NCI-H187 treated with DMSO at 0.1 percent for 48 hours (cell line): ENCODE measurements around the gene CEMIP.
"Not testable (repeated sequence)": the region's sequence is repeated elsewhere in the genome, so short reads cannot be mapped to it uniquely, and the experiment has no call there.

Source experiments
- DNase-seq: peaks from one replicate; lab custom pipeline; 2025; lab: John Stamatoyannopoulos, UW

Gene CEMIP

GRCh38 chr15:80758130-80758745 is 20.9 kb upstream of the CEMIP start:
- DNase-seq: no peak

DNA sequence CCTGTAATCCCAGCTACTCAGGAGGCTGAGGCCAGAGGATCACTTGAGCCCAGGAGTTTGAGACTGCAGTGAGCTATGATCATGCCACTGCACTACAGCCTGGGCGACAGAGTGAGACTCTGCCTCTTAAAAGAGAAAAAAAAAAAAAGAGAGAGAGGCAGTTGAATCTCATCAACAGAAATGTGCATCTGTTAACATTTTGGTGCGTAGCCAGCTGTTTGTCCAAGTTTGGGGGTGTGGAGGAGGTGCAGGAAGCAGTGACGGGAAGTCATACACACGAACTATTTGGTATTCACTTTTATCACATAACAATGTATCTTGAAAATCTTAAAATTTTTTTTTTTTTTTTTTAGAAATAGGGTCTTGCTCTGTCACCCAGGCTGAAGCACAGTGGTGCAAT is 18.2 kb upstream of the CEMIP start:
- DNase-seq: no peak

DNA sequence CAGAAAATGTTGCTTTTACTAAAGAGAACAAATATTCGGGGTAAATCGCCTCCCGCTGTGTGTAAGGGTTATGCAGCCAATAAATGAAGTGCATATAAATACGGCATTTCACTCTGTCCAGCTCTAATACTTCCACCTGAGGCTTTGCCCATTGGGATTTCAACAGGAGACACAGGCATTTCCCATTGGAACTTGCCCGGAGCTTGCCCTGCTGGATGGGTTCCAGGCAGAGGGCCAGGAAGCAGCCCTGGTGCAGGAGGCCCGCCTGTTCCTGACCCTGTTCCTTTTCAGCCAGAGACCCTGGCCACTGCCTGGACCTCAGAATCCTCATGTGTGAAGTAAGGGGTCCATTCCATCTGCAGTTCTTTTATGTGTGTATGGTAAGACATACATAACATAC is 17.4 kb upstream of the CEMIP start:
- no peak for DNase-seq

DNA sequence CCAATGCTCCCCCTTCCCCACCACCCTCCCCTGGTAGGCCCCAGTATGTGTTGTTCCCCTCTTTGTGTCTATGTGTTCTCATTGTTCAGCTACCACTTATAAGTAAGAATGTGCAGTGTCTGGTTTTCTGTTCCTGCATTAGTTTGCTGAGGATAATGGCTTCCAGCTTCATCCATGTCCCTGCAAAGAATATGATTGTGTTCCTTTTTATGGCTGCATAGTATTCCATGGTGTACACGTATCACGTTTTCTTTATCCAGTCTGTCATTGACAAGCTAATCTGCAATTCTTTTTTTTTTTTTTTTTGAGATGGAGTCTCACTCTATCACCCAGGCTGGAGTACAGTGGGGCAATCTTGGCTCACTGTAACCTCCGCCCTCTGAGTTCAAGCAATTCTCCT is 15.9 kb upstream of the CEMIP start:
- DNase-seq: not testable (repeated sequence)

DNA sequence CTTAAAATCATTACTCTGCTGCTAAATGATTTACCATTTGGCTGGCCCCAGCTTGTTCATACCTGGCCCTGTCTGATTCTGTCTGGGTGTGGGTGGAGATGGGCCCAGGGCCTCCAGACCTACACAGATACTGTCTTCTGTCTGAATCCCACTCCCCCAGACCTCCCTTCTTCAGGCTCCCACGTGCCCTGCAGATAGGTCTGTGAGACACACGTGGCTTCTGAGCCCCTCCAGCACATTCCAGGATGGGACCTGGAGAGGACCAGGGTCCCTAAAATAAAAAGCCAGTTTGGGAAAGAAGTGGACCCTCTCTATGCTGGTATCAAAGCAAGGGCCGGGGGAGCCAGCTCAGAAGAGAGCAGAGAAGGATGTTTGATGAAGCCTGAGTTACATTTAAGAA is 14.6 kb upstream of the CEMIP start:
- DNase-seq: no peak

GRCh38 chr15:80766275-80766674 is 12.9 kb upstream of the CEMIP start:
- no peak for DNase-seq

GRCh38 chr15:80768158-80768557 is 11.0 kb upstream of the CEMIP start:
- no peak for DNase-seq

GRCh38 chr15:80769153-80769828 is 9.9 kb upstream of the CEMIP start:
- DNase-seq: no peak

DNA sequence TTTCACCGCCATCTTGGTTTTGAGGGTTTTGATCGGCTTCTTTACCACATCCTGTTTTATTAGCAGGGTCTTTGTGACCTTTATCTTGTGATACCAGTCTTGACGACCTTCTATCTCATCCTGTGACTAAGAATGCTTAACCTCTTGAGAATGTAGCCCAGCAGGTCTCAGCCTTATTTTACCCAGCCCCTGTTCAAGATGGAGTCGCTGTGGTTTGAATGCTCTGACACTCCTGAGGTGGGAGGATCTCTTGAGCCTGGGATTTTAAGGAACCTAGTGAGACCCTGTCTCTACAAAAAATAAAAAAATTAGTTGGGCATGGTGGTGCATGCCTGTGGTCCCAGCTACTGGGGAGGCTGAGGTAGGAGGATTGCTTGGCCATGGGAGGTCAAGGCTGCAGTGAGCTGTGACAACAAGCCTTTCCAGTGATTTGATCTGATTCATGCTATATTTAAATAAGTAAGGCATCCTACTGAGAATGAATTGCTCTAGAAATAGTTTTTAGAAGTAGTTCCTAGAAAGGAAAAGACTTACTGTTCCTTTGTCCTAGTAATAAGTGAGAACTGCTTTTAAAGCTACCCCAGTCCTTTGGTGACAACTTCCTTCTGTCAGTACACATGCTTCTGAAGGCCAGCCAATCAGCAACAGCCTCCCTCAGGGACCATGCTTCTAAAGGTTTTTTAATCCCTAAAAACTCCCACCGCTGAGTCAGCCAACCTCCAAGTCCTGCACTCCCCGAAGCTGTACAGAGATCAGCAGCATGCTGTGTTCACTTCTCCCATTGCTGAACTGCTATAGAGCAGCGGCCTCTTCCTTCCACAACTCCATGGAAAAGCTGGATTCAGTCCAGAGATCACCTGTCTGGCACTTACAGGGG is 9.1 kb upstream of the CEMIP start:
- no peak for DNase-seq

DNA sequence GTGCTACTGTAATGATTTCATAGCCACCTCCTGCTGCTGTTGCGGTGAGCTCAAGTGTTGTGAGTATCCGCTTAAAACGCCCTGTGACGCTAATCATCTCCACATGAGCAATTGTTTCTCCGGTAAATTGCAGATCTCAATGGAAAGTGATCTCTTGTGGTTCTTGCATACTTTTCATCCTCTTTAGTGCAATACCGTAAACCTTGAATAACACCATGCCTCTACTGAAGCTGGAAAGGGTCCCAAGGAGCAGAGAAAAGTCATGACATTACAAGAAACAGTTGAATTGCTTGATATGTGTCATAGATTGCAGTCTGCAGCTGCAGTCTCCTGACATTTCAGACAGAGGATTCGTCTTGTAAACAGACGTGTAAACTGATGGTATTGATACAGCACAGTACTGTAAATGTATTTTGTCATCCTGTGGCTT is 6.0 kb upstream of the CEMIP start:
- no peak for DNase-seq

DNA sequence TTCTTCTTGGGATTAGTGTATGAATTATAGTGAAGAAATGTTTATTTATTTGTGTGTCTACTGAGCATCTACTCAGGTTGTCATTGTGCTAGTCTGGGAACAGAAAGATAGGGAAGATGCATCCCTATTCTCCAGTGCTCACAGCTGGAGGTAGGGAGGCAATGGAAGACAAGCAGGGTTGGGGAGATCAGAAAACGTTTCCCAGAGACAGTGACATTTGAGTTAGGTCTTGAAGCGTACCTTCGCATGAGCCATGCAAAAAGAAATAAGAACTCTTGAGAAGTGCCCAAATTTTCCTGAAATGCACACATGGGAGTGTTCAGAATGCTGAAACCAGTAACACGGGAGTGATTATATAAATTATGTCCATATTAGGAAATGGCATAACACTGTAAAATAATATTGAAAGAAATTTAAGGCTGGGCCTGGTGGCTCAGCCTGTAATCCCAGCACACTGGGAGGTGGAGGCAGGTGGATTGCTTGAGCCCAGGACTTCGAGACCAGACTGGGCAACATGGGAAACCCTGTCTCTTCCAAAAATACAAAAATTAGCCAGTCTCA is 5.3 kb upstream of the CEMIP start:
- DNase-seq: no peak

GRCh38 chr15:80774486-80774885 is 4.7 kb upstream of the CEMIP start:
- DNase-seq: no peak

GRCh38 chr15:80775338-80775737 is 3.8 kb upstream of the CEMIP start:
- DNase-seq: no peak

DNA sequence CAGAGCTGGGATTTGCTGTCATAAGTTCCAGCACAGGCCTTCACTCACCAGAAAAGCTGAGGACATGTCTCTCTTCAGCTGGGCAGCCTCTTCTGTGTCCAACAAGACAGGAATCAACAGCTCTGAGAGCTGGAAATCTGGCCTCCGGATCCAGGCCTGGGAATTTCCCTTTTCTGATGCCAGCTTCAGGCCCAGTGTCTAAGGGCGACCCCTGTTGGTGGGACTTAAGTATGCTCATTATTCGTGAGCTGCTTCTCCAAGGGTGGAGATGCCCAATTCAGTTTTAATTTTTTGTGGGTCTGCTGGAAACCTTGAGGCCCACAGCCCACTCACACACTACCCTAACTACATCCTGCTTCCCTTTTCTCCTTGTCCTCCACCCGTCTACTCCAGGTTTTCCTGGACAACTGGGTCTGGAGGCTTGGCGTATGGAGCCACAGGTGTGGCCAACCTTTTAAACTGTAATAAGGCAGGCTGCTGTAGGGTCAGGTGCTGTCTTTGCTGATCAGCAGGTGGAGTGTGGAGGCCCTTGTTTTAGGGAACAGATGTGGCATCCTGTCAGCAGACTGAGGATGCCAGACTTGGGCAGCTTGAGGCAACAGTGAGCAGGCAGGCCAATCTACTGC is 2.6 kb upstream of the CEMIP start:
- DNase-seq: no peak

DNA sequence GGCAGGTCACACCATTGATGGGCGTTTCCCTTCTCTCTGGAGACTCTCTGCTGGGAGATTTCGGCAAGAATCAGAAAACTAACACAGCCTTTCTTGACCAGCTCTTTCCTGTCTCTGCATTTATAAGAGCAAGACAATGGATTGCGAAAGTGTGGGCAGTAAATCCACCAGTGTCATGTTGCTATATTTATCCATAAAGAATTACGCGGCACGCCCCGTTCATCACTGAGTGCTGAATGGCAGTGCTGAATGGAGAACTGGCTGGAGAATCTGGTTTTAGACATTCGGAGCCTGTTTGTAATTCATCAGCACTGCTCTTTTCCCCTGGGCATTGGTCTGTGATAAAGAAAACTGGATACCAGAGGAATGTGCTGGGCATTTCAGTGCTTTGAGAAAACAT is 2.0 kb upstream of the CEMIP start:
- DNase-seq: no peak

DNA sequence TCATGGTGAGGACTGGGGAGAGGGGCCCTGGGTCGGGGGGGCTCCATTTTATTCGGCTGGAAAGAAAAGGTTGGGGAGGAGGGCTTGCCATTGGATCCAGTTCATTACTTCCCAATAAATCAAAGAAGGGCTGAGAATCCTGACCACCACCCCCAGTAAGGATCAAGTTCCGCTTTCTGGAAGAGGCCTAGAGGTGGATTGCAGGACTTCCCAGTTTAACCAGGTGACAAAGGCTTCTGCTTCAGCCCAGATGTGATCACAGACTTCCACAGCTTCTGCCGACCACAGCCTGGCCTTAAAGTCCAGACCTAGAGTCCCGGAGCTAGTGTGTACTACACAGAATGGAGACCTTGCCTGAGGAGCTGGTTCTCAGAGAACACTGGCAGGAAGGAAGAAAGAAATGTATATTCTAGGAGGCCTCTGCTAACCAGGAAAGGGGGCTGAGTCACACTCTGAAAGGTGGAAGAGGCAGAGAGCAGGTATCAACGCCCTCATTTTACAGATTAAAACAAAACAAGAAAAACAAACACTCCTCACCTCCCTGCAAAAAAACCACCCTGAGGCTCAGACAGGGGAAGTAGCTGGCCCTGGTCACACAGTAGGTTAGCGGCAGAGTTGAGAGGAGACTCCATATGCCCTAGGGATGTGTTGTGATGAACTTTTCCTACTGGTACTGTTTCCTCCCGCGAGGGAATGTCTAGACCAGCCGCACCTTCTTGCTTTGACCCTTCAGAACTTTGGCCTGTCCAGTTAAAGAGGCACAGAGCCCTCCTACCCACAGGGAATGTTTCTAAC is 1.1 kb upstream of the CEMIP start:
- no peak for DNase-seq

GRCh38 chr15:80778621-80778963 is 578 bp upstream of the CEMIP start:
- DNase-seq: no peak

DNA sequence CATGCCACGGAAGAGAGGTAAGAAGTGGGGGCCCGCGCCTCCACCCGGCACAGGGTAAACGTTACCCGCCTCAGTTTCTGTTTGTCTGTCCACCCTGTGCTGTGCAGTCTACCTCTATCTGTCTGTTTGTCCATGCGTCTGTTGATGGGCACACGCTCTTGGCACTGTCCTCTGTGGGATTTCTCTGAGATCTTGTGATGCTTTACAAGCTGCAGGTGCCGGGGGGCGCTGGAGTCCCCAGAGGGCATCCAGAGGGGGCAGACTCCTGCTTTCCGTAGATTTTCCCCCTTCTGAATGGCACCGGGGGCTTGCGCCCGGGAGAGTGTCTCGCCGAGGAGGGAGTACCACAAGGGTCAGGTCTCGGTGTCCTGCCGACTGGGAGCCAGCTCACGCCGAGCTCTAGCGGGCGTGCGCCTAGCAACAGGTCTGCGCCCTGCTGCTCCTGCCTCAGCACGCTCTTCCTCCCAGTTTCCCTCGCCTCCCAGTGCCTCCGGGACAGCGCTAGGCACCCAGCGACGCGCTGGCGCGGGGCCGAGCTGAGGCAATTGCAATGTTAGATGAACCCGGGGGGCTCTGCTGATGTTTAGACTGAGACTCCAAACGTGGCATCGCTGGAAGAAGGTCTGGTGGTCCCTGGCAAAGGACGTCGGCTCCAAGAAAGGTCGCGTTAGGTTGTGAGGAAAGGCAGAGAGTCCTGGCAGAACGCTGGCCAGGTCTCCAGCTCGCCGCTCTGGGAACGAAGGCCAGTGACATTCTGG is 667 bp downstream of the CEMIP start:
- no peak for DNase-seq

DNA sequence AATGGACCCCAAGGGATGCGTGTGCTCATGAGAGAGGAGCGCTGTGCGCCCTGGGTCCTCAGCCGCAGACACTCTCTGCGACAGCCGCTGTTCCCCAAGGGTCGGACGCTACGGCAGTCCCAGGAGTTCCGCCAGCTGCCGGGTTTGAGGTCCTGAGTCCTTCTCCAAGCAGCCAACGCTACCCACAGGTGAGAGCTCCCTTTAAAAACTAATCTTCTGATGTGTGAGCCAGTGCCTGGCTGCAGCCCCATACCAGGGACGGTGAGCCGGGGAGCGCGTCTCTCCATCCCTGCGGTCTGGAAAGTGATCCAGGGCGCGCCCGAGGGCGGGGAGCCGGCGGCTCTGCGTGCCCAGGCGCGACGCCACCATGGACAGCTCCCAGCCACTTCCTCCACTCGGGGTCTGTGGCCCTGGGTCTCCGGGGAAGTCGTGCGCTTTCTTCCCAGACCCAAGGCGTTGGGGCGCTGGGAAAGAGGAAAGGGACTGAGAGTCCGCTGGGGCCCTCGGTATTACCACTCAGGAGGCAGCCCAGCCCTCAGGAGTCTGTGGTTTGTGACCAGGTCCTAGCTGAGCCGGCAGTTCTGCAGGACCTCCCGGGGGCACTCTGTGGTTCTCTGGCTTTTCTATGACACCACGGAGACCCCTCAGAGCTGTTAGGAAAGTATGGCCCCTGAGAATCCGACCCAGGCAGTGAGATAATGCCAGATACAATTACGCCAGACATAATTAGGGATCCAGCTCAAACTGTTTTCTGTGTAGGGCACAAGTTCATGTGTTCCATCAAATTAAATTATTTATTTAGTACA is 1.4 kb downstream of the CEMIP start:
- no peak for DNase-seq

DNA sequence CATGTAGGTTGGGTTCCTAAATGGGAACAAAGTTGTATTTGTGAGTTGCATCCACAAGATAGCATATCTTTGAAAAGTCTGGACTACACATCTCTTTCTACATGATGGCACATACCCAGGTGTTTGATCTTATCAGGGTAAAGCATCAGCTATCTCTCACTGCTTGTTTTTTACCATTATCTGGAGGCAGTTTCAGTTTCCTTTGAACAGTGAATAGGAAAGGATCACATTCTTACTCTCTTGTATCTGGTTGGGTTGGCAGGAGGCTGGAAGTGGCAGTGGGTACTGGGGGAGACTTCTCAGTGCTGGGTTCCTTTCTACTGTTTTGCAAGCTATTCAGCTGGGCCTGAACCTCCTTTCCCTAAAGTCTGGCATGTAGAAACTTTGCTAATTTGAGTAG is 4.1 kb downstream of the CEMIP start:
- DNase-seq: no peak
